Stimulated activated CD8-positive, alpha-beta memory T cell treated with anti-CD3 and anti-CD28 coated beads, Interleukin-12 subunit alpha, Interleukin-12 subunit beta, amount 100 ng/mL, for 4 hours (primary cell): Measurements from ENCODE around the gene ISG20.
"Not testable (repeated sequence)": the region's sequence is repeated elsewhere in the genome, so short reads cannot be mapped to it uniquely, and the experiment has no call there.

Source experiments
- DNase-seq: peaks from one replicate; pipeline ENCODE4 v3.0.0-alpha.2; 2020; ENCODE audit warnings: low read depth

The ISG20 gene

GRCh38 chr15:88618686-88619085 lies 20.1 kb upstream of the ISG20 start:
- DNase-seq: no peak

GRCh38 chr15:88619796-88620195 lies 19.0 kb upstream of the ISG20 start:
- no peak for DNase-seq

GRCh38 chr15:88620995-88621772 lies 17.6 kb upstream of the ISG20 start, which contains the start of gene AEN:
AEN (plus strand) TSS chr15:88621340; CDS start chr15:88626210, 4,870 bp downstream.
- peak; percentile 91 for DNase-seq

- DNase-seq: no peak
Measured at GRCh38 chr15:88621789-88622604, 16.8 kb upstream of the ISG20 start.

GRCh38 chr15:88622605-88622975 lies 16.2 kb upstream of the ISG20 start:
- no peak for DNase-seq

GRCh38 chr15:88623061-88623460 lies 15.8 kb upstream of the ISG20 start:
- DNase-seq: no peak

- DNase-seq: no peak
Measured at GRCh38 chr15:88623632-88624031, 15.2 kb upstream of the ISG20 start.

- DNase-seq: no peak
Measured at GRCh38 chr15:88624156-88624970, 14.5 kb upstream of the ISG20 start.

GRCh38 chr15:88624971-88625490 lies 13.8 kb upstream of the ISG20 start:
- DNase-seq: no peak

GRCh38 chr15:88625943-88626741 lies 12.7 kb upstream of the ISG20 start:
- no peak for DNase-seq

GRCh38 chr15:88627463-88627862 lies 11.4 kb upstream of the ISG20 start:
- DNase-seq: no peak

- no peak for DNase-seq
Measured at GRCh38 chr15:88628018-88628654, 10.7 kb upstream of the ISG20 start.

GRCh38 chr15:88629071-88629470 lies 9.7 kb upstream of the ISG20 start:
- DNase-seq: no peak

- DNase-seq: no peak
Measured at GRCh38 chr15:88630141-88630721, 8.6 kb upstream of the ISG20 start.

- DNase-seq: no peak
Measured at GRCh38 chr15:88630798-88631463, 7.9 kb upstream of the ISG20 start.

GRCh38 chr15:88631464-88632028 lies 7.3 kb upstream of the ISG20 start:
- no peak for DNase-seq

- DNase-seq: not testable (repeated sequence)
Measured at GRCh38 chr15:88632797-88633196, 6.0 kb upstream of the ISG20 start.

GRCh38 chr15:88634449-88634848 lies 4.4 kb upstream of the ISG20 start:
- no peak for DNase-seq

GRCh38 chr15:88635318-88635717 lies 3.5 kb upstream of the ISG20 start:
- DNase-seq: no peak

GRCh38 chr15:88636050-88636449 lies 2.8 kb upstream of the ISG20 start:
- no peak for DNase-seq
